ENCODE measurements around the gene MMAB.

Gene MMAB

GRCh38 chr12:109519787-109520186 lies 53.5 kb downstream of the MMAB start:
- Histone ChIP-seq H3K4me3 (no peak overlapping the region), H3K27ac (no peak overlapping the region), H3K36me3 (peaks cover 80 to 100% (median 88%) of the 10 kb centered on the region in 3 donors), H3K27me3 (no peaks in the 10 kb centered on the region), H3K4me1 (no peaks in the 10 kb centered on the region), H3K9me3 (no peaks in the 10 kb centered on the region)
- DNase-seq: no peak
- no peak for TF ChIP-seq CTCF (IDR thresholded peaks at IDR 0.05)
- intact Hi-C loops (cut with DNase I; ENCODE audit: low total_unique reads): loop anchor here (10.0 kb wide), 1 partner anchor 255 kb away; no protein-coding TSS in a partner anchor

GRCh38 chr12:109518820-109519665 lies 54.3 kb downstream of the MMAB start:
- intact Hi-C loops (cut with DNase I; ENCODE audit: low total_unique reads): no loop called here
- no peak overlapping the region for H3K4me3 ChIP-seq
- no peak overlapping the region for H3K27ac ChIP-seq
- DNase-seq: peak in 1 of 2 donors; percentile 57
- H3K4me1 ChIP-seq: no peaks in the 10 kb centered on the region
- no peaks in the 10 kb centered on the region for H3K9me3 ChIP-seq
- H3K27me3 ChIP-seq: no peaks in the 10 kb centered on the region
- peak; percentile 58 to 69 for TF ChIP-seq CTCF (IDR thresholded peaks at IDR 0.05)
- H3K36me3 ChIP-seq: peaks cover 79 to 100% (median 88%) of the 10 kb centered on the region in 3 donors

GRCh38 chr12:109517619-109518018 lies 55.7 kb downstream of the MMAB start:
- H3K36me3 ChIP-seq: peaks cover 71 to 100% (median 86%) of the 10 kb centered on the region in 3 donors
- H3K9me3 ChIP-seq: no peaks in the 10 kb centered on the region
- intact Hi-C loops (cut with DNase I; ENCODE audit: low total_unique reads): no loop called here
- H3K27ac ChIP-seq: no peak overlapping the region
- no peak for TF ChIP-seq CTCF (IDR thresholded peaks at IDR 0.05)
- H3K4me3 ChIP-seq: no peak overlapping the region
- no peak for DNase-seq
- no peaks in the 10 kb centered on the region for H3K4me1 ChIP-seq
- no peaks in the 10 kb centered on the region for H3K27me3 ChIP-seq

GRCh38 chr12:109513977-109514376 lies 59.3 kb downstream of the MMAB start:
- no peak for TF ChIP-seq CTCF (IDR thresholded peaks at IDR 0.05)
- Histone ChIP-seq H3K36me3 (peaks cover 74 to 100% (median 90%) of the 10 kb centered on the region in 3 donors), H3K4me1 (no peaks in the 10 kb centered on the region), H3K27ac (no peak overlapping the region), H3K27me3 (no peaks in the 10 kb centered on the region), H3K9me3 (no peaks in the 10 kb centered on the region), H3K4me3 (no peak overlapping the region)
- no peak for DNase-seq
- intact Hi-C loops (cut with DNase I; ENCODE audit: low total_unique reads): no loop called here

- Histone ChIP-seq H3K9me3 (no peaks in the 10 kb centered on the region), H3K27ac (no peak overlapping the region), H3K4me3 (no peak overlapping the region), H3K4me1 (no peaks in the 10 kb centered on the region), H3K27me3 (no peaks in the 10 kb centered on the region), H3K36me3 (peaks cover 76 to 100% (median 92%) of the 10 kb centered on the region in 3 donors)
- no peak for DNase-seq
- intact Hi-C loops (cut with DNase I; ENCODE audit: low total_unique reads): no loop called here
- no peak for TF ChIP-seq CTCF (IDR thresholded peaks at IDR 0.05)
These were observed 60.3 kb downstream of the MMAB start for GRCh38 chr12:109513051-109513450.

All from tibial artery (tissue), 4 donors.